Measurements from ENCODE around the gene LLGL2. TPM values are rescaled to one million over a fixed set of nuclear protein-coding genes. Genes with fewer than 3 reads are reported as not detected.

Gene LLGL2
- total RNA-seq, 2 donors from 2014 or later, result 4.1 to 8.5 TPM

DNA sequence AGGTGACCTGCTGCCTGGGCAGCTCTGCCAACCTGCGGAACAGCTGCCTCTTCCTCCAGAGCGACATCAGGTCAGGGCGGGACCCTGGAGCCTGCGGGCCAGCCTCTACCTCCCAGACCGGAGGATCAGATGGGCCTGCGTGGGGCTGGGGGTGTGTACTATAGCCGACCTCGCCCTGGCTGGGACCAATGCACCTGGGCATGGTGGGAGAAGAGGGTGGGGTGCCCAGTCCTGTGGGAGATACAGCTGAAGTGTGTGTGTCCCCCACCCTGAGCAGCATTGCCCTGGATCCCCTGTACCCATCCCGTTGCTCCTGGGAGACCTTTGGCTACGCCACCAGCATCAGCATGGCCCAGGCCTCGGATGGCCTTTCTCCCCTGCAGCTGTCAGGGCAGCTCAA, 29.5 kb upstream of the LLGL2 start:
- H3K9me3 ChIP-seq, result no peaks in the 10 kb centered on the region
- no peak overlapping the region for H3K27ac ChIP-seq
- H3K36me3 ChIP-seq, result peaks cover 82% of the 10 kb centered on the region
- DNase-seq (ENCODE audit: low spot score), result no peak
- no peaks in the 10 kb centered on the region for H3K27me3 ChIP-seq
- H3K4me3 ChIP-seq, result no peak overlapping the region
- peaks cover 0 to 35% of the 10 kb centered on the region in 2 donors for H3K4me1 ChIP-seq
- TF ChIP-seq, protein P1, sequence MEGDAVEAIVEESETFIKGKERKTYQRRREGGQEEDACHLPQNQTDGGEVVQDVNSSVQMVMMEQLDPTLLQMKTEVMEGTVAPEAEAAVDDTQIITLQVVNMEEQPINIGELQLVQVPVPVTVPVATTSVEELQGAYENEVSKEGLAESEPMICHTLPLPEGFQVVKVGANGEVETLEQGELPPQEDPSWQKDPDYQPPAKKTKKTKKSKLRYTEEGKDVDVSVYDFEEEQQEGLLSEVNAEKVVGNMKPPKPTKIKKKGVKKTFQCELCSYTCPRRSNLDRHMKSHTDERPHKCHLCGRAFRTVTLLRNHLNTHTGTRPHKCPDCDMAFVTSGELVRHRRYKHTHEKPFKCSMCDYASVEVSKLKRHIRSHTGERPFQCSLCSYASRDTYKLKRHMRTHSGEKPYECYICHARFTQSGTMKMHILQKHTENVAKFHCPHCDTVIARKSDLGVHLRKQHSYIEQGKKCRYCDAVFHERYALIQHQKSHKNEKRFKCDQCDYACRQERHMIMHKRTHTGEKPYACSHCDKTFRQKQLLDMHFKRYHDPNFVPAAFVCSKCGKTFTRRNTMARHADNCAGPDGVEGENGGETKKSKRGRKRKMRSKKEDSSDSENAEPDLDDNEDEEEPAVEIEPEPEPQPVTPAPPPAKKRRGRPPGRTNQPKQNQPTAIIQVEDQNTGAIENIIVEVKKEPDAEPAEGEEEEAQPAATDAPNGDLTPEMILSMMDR (IDR thresholded peaks at IDR 0.05), result no peak

DNA sequence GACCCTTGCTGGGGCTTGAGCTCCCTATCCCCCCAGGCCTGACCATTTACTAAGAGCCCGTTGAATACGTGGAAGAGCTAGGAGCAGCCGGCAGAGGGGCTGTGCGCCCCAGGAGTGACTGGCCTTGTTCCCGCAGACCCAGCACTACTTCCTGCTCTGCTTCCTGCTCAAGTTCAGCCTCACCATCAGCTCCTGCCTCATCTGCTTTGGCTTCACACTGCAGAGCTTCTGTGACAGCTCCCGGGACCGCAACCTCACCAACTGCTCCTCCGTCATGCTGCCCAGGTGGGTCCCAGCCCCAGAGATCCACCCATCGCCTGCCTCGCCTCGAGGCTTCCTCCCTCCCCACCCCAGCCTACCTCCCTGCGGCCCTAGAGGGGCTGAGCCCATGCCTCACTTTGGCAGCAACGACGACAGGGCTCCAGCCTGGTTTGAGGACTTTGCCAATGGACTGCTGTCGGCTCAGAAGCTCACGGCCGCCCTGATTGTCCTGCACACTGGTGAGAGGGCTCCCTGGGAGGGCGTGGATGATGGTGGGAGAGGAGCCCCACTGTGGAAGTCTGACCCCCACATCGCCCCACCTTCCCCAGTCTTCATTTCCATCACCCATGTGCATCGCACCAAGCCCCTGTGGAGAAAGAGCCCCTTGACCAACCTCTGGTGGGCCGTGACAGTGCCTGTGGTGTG, 27.3 kb upstream of the LLGL2 start:
- Histone ChIP-seq H3K36me3 (peaks cover 83% of the 10 kb centered on the region), H3K9me3 (no peaks in the 10 kb centered on the region), H3K27ac (no peak overlapping the region), H3K4me1 (peaks cover 0 to 44% of the 10 kb centered on the region in 2 donors), H3K27me3 (no peaks in the 10 kb centered on the region), H3K4me3 (no peak overlapping the region)
- no peak for DNase-seq (ENCODE audit: low spot score)
- TF ChIP-seq, protein P1 (IDR thresholded peaks at IDR 0.05), result no peak

DNA sequence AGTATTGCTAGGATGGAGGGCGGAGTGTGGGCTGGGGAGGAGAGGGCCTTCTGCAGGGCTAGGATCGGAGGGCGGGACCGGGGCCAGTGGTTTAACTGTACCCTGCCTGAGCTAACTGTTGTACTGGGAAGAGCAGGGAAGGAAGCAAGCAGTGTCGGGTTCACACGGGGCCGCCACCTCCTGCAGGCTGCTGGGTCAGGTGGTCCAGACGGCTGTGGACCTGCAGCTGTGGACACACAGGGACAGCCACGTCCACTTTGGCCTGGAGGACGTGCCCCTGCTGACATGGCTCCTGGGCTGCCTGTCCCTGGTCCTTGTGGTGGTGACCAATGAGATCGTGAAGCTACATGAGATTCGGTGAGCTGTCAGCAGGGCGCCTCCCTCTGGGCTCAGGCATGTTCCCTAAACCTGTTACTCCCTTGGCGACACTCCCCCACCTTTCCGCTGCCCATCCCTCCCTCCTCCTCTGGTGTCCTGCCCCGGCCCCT, 26.7 kb upstream of the LLGL2 start:
- H3K4me3 ChIP-seq, result no peak overlapping the region
- no peak for DNase-seq (ENCODE audit: low spot score)
- peaks cover 0 to 44% of the 10 kb centered on the region in 2 donors for H3K4me1 ChIP-seq
- H3K27ac ChIP-seq, result no peak overlapping the region
- no peaks in the 10 kb centered on the region for H3K9me3 ChIP-seq
- H3K27me3 ChIP-seq, result no peaks in the 10 kb centered on the region
- H3K36me3 ChIP-seq, result peaks cover 83% of the 10 kb centered on the region
- TF ChIP-seq, protein P1 (IDR thresholded peaks at IDR 0.05), result no peak

DNA sequence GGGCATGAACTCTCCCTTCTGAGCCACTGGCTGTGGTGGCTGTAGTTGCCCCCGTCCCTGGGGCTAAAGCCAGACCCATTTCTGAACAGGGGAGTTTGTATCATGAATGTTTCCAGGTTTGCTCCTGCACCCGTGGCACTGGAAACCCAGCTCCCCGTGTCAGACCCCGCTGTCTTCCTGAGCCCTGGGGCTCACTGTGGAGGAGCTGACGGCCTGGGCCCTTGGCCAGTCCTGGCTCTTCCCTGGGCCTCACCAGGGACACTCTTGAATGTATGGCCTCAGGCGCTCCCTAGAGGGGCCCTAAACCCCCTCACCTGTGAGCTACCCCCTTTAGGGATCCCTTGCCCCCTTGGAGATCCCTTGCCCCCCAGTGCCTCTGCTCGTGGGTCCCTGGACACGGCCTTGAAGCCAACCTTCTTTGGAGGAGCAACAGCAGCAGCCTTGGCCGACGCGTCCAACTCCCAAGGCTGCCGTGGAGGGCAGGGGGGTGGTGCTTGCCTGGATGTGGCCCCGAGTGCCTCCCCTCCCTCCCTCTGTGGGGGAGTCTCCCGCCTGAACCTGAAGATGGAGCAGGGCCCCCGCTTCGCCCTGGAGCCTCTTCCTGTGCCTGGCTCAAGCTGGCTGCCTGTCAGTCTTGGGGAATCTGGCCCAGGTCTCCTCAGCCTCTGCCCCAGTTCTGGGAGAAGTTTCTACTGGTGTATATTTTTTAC, 26.0 kb upstream of the LLGL2 start:
- H3K4me1 ChIP-seq, result peaks cover 0 to 44% of the 10 kb centered on the region in 2 donors
- TF ChIP-seq, protein P1 (IDR thresholded peaks at IDR 0.05), result no peak
- H3K27me3 ChIP-seq, result no peaks in the 10 kb centered on the region
- H3K9me3 ChIP-seq, result no peaks in the 10 kb centered on the region
- peak overlapping the region; percentile 7 to 26 for H3K27ac ChIP-seq
- H3K4me3 ChIP-seq, result no peak overlapping the region
- H3K36me3 ChIP-seq, result peaks cover 85% of the 10 kb centered on the region
- DNase-seq (ENCODE audit: low spot score), result no peak

DNA sequence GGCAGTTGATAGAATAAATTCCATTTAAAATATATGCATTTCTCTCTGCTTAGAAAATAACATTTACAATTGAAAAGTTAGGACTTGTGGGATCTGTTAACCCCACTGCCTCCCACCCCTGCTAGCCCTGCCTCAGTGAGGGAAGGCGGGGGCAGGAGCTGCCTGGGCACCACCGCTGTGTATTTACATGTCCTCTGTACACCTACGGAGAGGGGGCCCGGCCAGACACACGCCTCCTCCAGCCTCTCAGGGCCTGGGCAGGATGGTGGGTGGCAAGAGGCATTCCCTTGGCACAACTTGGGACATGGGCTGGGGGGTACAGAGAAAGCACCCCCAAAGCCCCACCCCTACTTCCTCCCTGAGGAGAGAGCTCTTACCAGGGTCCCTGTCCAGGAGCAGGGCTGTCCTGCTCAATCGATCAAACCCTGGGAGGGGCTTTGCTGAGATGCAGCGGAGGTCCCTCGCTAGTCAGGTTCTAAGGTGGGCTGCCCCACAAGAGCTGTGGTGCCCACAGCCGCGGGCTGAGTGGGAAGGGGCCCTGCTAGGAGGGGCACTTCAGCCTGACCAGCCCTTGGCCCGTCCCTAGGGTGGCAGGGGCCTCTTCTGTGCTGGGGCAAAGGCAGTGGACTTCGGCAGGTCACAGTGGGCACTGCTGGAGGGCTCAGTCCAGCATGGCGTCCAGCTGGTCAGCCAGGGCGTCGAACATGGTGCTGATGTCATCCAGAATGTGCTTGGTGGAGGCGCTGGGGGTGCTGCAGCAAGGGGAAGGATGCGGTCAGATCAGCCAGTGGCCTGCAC, 24.9 kb upstream of the LLGL2 start:
- Histone ChIP-seq H3K9me3 (no peaks in the 10 kb centered on the region), H3K4me1 (peaks cover 0 to 44% of the 10 kb centered on the region in 2 donors), H3K27ac (no peak overlapping the region), H3K4me3 (no peak overlapping the region), H3K27me3 (no peaks in the 10 kb centered on the region), H3K36me3 (peaks cover 85% of the 10 kb centered on the region)
- TF ChIP-seq, protein P1 (IDR thresholded peaks at IDR 0.05), result no peak
- DNase-seq (ENCODE audit: low spot score), result no peak

Measured in right atrium auricular region (tissue), 2 donors.